ENCODE results near the gene FOXP1. TPM values are rescaled to one million over a fixed set of nuclear protein-coding genes. Genes with fewer than 3 reads are reported as not detected.

FOXP1 gene
- total and polyA plus RNA-seq, 2 experiments from 2014 or later = 37.4 to 59.9 TPM

GRCh38 chr3:70990185-70990584 is 593.3 kb downstream of the FOXP1 start:
- H3F3A ChIP-seq (ENCODE audit: insufficient read depth) = peaks cover 60% of the 10 kb centered on the region
- no peaks in the 10 kb centered on the region for H3K27me3 ChIP-seq (replicated peaks; ENCODE audit: insufficient read depth)
- H3K9me2 ChIP-seq (ENCODE audit: insufficient read depth) = no peaks in the 10 kb centered on the region
- H3K4me2 ChIP-seq (ENCODE audit: unreplicated experiment) = peak overlapping the region; percentile 71
- no peaks in the 10 kb centered on the region for H4K20me1 ChIP-seq (ENCODE audit: insufficient read depth)
- no peak overlapping the region for H3K4me3 ChIP-seq
- WGBS, 2 experiments (ENCODE audit: low coverage in 1 of 2, low lambda C conversion rate in 2 of 2, missing lambda C conversion rate in 2 of 2) = 65 to 72% methylated on average over 2 of the region's 2 CpGs
- in situ Hi-C loops (cut with MboI) = no loop called here
- H3K27ac ChIP-seq = peak overlapping the region; percentile 69
- DNase-seq = no peak
- H3K79me2 ChIP-seq (ENCODE audit: insufficient read depth) = peaks cover 64% of the 10 kb centered on the region
- H3K9me3 ChIP-seq (ENCODE audit: low read depth) = no peaks in the 10 kb centered on the region
- H2AFZ ChIP-seq = no peak overlapping the region
- H3K4me1 ChIP-seq (ENCODE audit: insufficient read depth) = peaks cover 55% of the 10 kb centered on the region
- H3K36me3 ChIP-seq (ENCODE audit: low read depth) = peaks cover 23% of the 10 kb centered on the region
- H3K9ac ChIP-seq = no peak overlapping the region
- no peak for TF ChIP-seq EZH2 (IDR thresholded peaks at IDR 0.05; ENCODE audit: insufficient read depth, poor library complexity, severe bottlenecking)
- TF ChIP-seq EZH2phosphoT487 (IDR thresholded peaks at IDR 0.05; ENCODE audit: insufficient read depth, low read depth) = no peak

GRCh38 chr3:70989174-70989573 is 594.4 kb downstream of the FOXP1 start:
- Histone ChIP-seq H3K9me2 (ENCODE audit: insufficient read depth) (no peaks in the 10 kb centered on the region), H3K9ac (peak overlapping the region; percentile 37), H3F3A (ENCODE audit: insufficient read depth) (peaks cover 70% of the 10 kb centered on the region), H3K9me3 (ENCODE audit: low read depth) (no peaks in the 10 kb centered on the region), H3K4me2 (ENCODE audit: unreplicated experiment) (peak overlapping the region; percentile 71), H3K79me2 (ENCODE audit: insufficient read depth) (peaks cover 54% of the 10 kb centered on the region), H3K27me3 (replicated peaks; ENCODE audit: insufficient read depth) (no peaks in the 10 kb centered on the region), H3K4me3 (peak overlapping the region; percentile 46), H2AFZ (no peak overlapping the region), H4K20me1 (ENCODE audit: insufficient read depth) (no peaks in the 10 kb centered on the region), H3K27ac (peak overlapping the region; percentile 69), H3K36me3 (ENCODE audit: low read depth) (peaks cover 23% of the 10 kb centered on the region), H3K4me1 (ENCODE audit: insufficient read depth) (peaks cover 65% of the 10 kb centered on the region)
- TF ChIP-seq EZH2phosphoT487 (IDR thresholded peaks at IDR 0.05; ENCODE audit: insufficient read depth, low read depth) (no peak), EZH2 (IDR thresholded peaks at IDR 0.05; ENCODE audit: insufficient read depth, poor library complexity, severe bottlenecking) (no peak)
- WGBS, 2 experiments (ENCODE audit: low coverage in 1 of 2, low lambda C conversion rate in 2 of 2, missing lambda C conversion rate in 2 of 2) = 34 to 40% methylated on average over 3 of the region's 3 CpGs
- peak; percentile 75 for DNase-seq
- in situ Hi-C loops (cut with MboI) = no loop called here

GRCh38 chr3:70988111-70988510 is 595.4 kb downstream of the FOXP1 start:
- peaks cover 45% of the 10 kb centered on the region for H3K79me2 ChIP-seq (ENCODE audit: insufficient read depth)
- peak overlapping the region; percentile 69 for H3K27ac ChIP-seq
- H3K9me2 ChIP-seq (ENCODE audit: insufficient read depth) = no peaks in the 10 kb centered on the region
- no peak overlapping the region for H3K4me3 ChIP-seq
- 0 out of 2 replicates have a peak overlapping the region, but pooled peaks have one; percentile 37 for H3K9ac ChIP-seq
- H3K4me2 ChIP-seq (ENCODE audit: unreplicated experiment) = peak overlapping the region; percentile 71
- H3K4me1 ChIP-seq (ENCODE audit: insufficient read depth) = peaks cover 73% of the 10 kb centered on the region
- no peaks in the 10 kb centered on the region for H4K20me1 ChIP-seq (ENCODE audit: insufficient read depth)
- TF ChIP-seq EZH2 (IDR thresholded peaks at IDR 0.05; ENCODE audit: insufficient read depth, poor library complexity, severe bottlenecking) = no peak
- no peak for TF ChIP-seq EZH2phosphoT487 (IDR thresholded peaks at IDR 0.05; ENCODE audit: insufficient read depth, low read depth)
- DNase-seq = peak; percentile 72
- peaks cover 80% of the 10 kb centered on the region for H3F3A ChIP-seq (ENCODE audit: insufficient read depth)
- H3K36me3 ChIP-seq (ENCODE audit: low read depth) = peaks cover 23% of the 10 kb centered on the region
- WGBS, 2 experiments (ENCODE audit: low coverage in 1 of 2, low lambda C conversion rate in 2 of 2, missing lambda C conversion rate in 2 of 2) = 78 to 80% methylated on average over 4 of the region's 4 CpGs
- in situ Hi-C loops (cut with MboI) = no loop called here
- H3K27me3 ChIP-seq (replicated peaks; ENCODE audit: insufficient read depth) = no peaks in the 10 kb centered on the region
- no peaks in the 10 kb centered on the region for H3K9me3 ChIP-seq (ENCODE audit: low read depth)
- no peak overlapping the region for H2AFZ ChIP-seq

- no peak for DNase-seq
- Histone ChIP-seq H3K9me3 (ENCODE audit: low read depth) (no peaks in the 10 kb centered on the region), H3K9ac (peak overlapping the region; percentile 89; the same call in 1 of the 2 replicates), H4K20me1 (ENCODE audit: insufficient read depth) (no peaks in the 10 kb centered on the region), H3K4me1 (ENCODE audit: insufficient read depth) (peaks cover 78% of the 10 kb centered on the region), H3K4me3 (no peak overlapping the region), H2AFZ (no peak overlapping the region), H3K9me2 (ENCODE audit: insufficient read depth) (no peaks in the 10 kb centered on the region), H3K27me3 (replicated peaks; ENCODE audit: insufficient read depth) (no peaks in the 10 kb centered on the region), H3K36me3 (ENCODE audit: low read depth) (peaks cover 23% of the 10 kb centered on the region), H3K4me2 (ENCODE audit: unreplicated experiment) (no peak overlapping the region), H3F3A (ENCODE audit: insufficient read depth) (peaks cover 77% of the 10 kb centered on the region), H3K79me2 (ENCODE audit: insufficient read depth) (peaks cover 39% of the 10 kb centered on the region), H3K27ac (peak overlapping the region; percentile 99)
- WGBS, 2 experiments (ENCODE audit: low coverage in 1 of 2, low lambda C conversion rate in 2 of 2, missing lambda C conversion rate in 2 of 2) = 69 to 71% methylated on average over 4 of the region's 4 CpGs
- TF ChIP-seq EZH2phosphoT487 (IDR thresholded peaks at IDR 0.05; ENCODE audit: insufficient read depth, low read depth) = no peak
- TF ChIP-seq EZH2 (IDR thresholded peaks at IDR 0.05; ENCODE audit: insufficient read depth, poor library complexity, severe bottlenecking) = no peak
- in situ Hi-C loops (cut with MboI) = no loop called here
These were observed 598.0 kb downstream of the FOXP1 start for GRCh38 chr3:70985572-70985971.
